ENCODE results near the gene ASIC3.

DNA sequence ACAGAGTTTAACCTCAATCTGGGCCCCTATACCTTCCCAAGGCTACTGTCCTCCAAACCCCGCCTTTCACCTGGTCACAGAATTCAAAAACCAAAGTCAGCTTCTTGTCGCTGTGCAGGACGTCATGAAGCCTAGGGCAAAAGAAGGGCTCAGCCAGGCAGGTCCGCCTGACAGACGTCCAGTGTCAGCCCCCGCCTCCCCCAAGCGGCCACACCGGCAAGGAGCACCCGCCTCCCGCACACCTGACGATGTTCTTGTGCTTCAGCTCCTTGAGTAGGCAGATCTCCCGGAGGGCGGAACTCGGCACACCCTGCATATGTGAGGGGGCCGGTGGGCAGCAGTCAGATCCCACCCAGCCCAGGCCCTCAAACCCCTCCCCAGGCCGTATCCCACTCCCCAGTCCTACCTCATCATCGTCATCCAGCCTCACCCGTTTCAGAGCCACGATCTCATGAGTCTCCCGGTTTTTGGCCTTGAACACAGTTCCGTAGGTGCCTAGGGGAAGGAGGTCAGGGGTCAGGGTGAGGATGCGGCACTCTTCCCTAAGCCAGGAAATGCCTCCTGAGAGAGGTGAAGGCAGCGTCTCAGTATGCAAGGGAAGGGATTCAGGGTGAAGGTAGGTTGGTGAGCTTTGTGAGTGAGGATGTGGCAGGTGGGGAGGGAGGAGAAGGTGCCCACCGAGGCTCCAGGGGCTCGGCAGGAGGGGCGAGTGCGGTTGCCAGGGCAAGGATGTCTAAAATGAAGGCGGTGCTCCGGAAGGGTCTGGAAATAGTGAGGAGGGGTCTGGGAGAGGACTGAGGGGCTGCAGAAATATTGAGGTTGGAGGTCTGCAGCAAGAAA is 8.6 kb downstream of the ASIC3 start:
- TF ChIP-seq POLR2A (IDR thresholded peaks at IDR 0.05; ENCODE audit: low read depth, low read length): no peak
- TF ChIP-seq, protein P1, sequence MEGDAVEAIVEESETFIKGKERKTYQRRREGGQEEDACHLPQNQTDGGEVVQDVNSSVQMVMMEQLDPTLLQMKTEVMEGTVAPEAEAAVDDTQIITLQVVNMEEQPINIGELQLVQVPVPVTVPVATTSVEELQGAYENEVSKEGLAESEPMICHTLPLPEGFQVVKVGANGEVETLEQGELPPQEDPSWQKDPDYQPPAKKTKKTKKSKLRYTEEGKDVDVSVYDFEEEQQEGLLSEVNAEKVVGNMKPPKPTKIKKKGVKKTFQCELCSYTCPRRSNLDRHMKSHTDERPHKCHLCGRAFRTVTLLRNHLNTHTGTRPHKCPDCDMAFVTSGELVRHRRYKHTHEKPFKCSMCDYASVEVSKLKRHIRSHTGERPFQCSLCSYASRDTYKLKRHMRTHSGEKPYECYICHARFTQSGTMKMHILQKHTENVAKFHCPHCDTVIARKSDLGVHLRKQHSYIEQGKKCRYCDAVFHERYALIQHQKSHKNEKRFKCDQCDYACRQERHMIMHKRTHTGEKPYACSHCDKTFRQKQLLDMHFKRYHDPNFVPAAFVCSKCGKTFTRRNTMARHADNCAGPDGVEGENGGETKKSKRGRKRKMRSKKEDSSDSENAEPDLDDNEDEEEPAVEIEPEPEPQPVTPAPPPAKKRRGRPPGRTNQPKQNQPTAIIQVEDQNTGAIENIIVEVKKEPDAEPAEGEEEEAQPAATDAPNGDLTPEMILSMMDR (conservative IDR thresholded peaks at IDR 0.05; ENCODE audit: low read depth, low read length): no peak
- no peak for TF ChIP-seq RAD21 (IDR thresholded peaks at IDR 0.05; ENCODE audit: low read length)
- TF ChIP-seq BHLHE40 (IDR thresholded peaks at IDR 0.05; ENCODE audit: low read depth, low read length): no peak
- no peak for TF ChIP-seq CEBPB (IDR thresholded peaks at IDR 0.05; ENCODE audit: low read depth, low read length)
- TF ChIP-seq CHD1 (IDR thresholded peaks at IDR 0.05; ENCODE audit: low read depth, low read length): no peak
- no peak for TF ChIP-seq MXI1 (IDR thresholded peaks at IDR 0.05; ENCODE audit: borderline replicate concordance, low read depth, low read length)
- TF ChIP-seq RFX5 (IDR thresholded peaks at IDR 0.05; ENCODE audit: low read depth, low read length): no peak
- TF ChIP-seq MAFK (IDR thresholded peaks at IDR 0.05; ENCODE audit: low read depth, low read length): no peak
- no peak for TF ChIP-seq NFE2L2 (IDR thresholded peaks at IDR 0.05; ENCODE audit: low read depth, low read length)
- no peak for TF ChIP-seq MAZ (IDR thresholded peaks at IDR 0.05; ENCODE audit: borderline replicate concordance, low read depth, low read length)
- TF ChIP-seq RCOR1 (IDR thresholded peaks at IDR 0.05; ENCODE audit: insufficient replicate concordance, low read length): no peak
- TF ChIP-seq SMC3 (IDR thresholded peaks at IDR 0.05; ENCODE audit: low read depth, low read length): no peak

Measured in IMR-90 (cell line).